Large intestine (tissue), 3 donors: ENCODE measurements around the gene SPSB4. TPM values are rescaled to one million over a fixed set of nuclear protein-coding genes. Genes with fewer than 3 reads are reported as not detected.

Source experiments
- DNase-seq, 2 donors: peaks; one replicate each; pipeline versions ENCODE4 v3.0.0 to v3.0.0-alpha.2; 2013
- H3K27ac ChIP-seq: one replicate; pipeline ENCODE4 v1.5.1; 2013; ENCODE audit warnings: low read length
- H3K27me3 ChIP-seq: 2 replicates; pipeline ENCODE4 v1.6.1; 2013; ENCODE audit warnings: low read length; ENCODE audit not compliant: control insufficient read depth, insufficient read depth
- H3K36me3 ChIP-seq: 2 replicates; pipeline ENCODE4 v1.6.1; 2013; ENCODE audit warnings: low read length; ENCODE audit not compliant: control insufficient read depth, insufficient read depth
- H3K4me1 ChIP-seq: one replicate; pipeline ENCODE4 v1.6.1; 2013; ENCODE audit warnings: low read length; ENCODE audit not compliant: control insufficient read depth, insufficient read depth
- H3K4me3 ChIP-seq: one replicate; pipeline ENCODE4 v1.5.1; 2013; ENCODE audit warnings: low read length
- H3K9me3 ChIP-seq: one replicate; pipeline ENCODE4 v1.6.1; 2013; ENCODE audit warnings: mild to moderate bottlenecking, low read depth, low read length, moderate library complexity; ENCODE audit not compliant: control insufficient read depth
- WGBS: methylation state at CpG from one replicate; pipeline ENCODE4 v1.1.5; 2013; ENCODE audit warnings: low lambda C conversion rate; ENCODE audit not compliant: insufficient coverage; 5-methylcytosine and 5-hydroxymethylcytosine counted together
- polyA plus RNA-seq: library from polyadenylated mRNA; unstranded; fragments of 120-200 nt; gene quantifications from one replicate; pipeline ENCODE4 v1.2.1, GENCODE V29; 2013

SPSB4 gene
- polyA plus RNA-seq, 1 donor: 2.2 TPM

GRCh38 chr3:141094790-141095545, 43.8 kb downstream of the SPSB4 start:
- peak; percentile 63 to 68 for DNase-seq
- H3K27me3 ChIP-seq: no peaks in the 10 kb centered on the region
- no peak overlapping the region for H3K4me3 ChIP-seq
- peak overlapping the region; percentile 62 for H3K27ac ChIP-seq
- H3K36me3 ChIP-seq: no peaks in the 10 kb centered on the region
- H3K9me3 ChIP-seq: peaks cover 2% of the 10 kb centered on the region
- peaks cover 4% of the 10 kb centered on the region for H3K4me1 ChIP-seq
- WGBS: no CpG with 5 or more reads among the region's 23 CpGs

GRCh38 chr3:141095546-141095937, 44.4 kb downstream of the SPSB4 start:
- H3K4me3 ChIP-seq: no peak overlapping the region
- no peaks in the 10 kb centered on the region for H3K36me3 ChIP-seq
- WGBS: no CpG with 5 or more reads among the region's 1 CpG
- H3K4me1 ChIP-seq: peaks cover 4% of the 10 kb centered on the region
- no peaks in the 10 kb centered on the region for H3K27me3 ChIP-seq
- peaks cover 2% of the 10 kb centered on the region for H3K9me3 ChIP-seq
- peak overlapping the region; percentile 61 for H3K27ac ChIP-seq
- DNase-seq: no peak

GRCh38 chr3:141096164-141096563, 45.0 kb downstream of the SPSB4 start:
- Histone ChIP-seq H3K4me3 (no peak overlapping the region), H3K36me3 (no peaks in the 10 kb centered on the region), H3K9me3 (peaks cover 2% of the 10 kb centered on the region), H3K27ac (no peak overlapping the region), H3K27me3 (no peaks in the 10 kb centered on the region), H3K4me1 (peaks cover 4% of the 10 kb centered on the region)
- DNase-seq: no peak
- WGBS: no CpG with 5 or more reads among the region's 1 CpG

GRCh38 chr3:141096981-141097380, 45.8 kb downstream of the SPSB4 start:
- Histone ChIP-seq H3K27ac (no peak overlapping the region), H3K9me3 (peaks cover 2% of the 10 kb centered on the region), H3K4me3 (no peak overlapping the region), H3K4me1 (peaks cover 4% of the 10 kb centered on the region), H3K27me3 (no peaks in the 10 kb centered on the region), H3K36me3 (no peaks in the 10 kb centered on the region)
- no peak for DNase-seq
- WGBS: 100% methylated on average over 1 of the region's 3 CpGs

GRCh38 chr3:141100112-141100511, 49.0 kb downstream of the SPSB4 start:
- H3K4me3 ChIP-seq: no peak overlapping the region
- peaks cover 4% of the 10 kb centered on the region for H3K4me1 ChIP-seq
- H3K27ac ChIP-seq: no peak overlapping the region
- H3K9me3 ChIP-seq: peaks cover 2% of the 10 kb centered on the region
- H3K27me3 ChIP-seq: no peaks in the 10 kb centered on the region
- no CpG with 5 or more reads among the region's 3 CpGs for WGBS
- DNase-seq: no peak
- no peaks in the 10 kb centered on the region for H3K36me3 ChIP-seq

- H3K27ac ChIP-seq: no peak overlapping the region
- no peak for DNase-seq
- WGBS: no CpG with 5 or more reads among the region's 8 CpGs
- no peaks in the 10 kb centered on the region for H3K36me3 ChIP-seq
- no peaks in the 10 kb centered on the region for H3K4me1 ChIP-seq
- H3K9me3 ChIP-seq: peaks cover 2% of the 10 kb centered on the region
- H3K4me3 ChIP-seq: no peak overlapping the region
- H3K27me3 ChIP-seq: no peaks in the 10 kb centered on the region
Observed at GRCh38 chr3:141100531-141101320, 49.6 kb downstream of the SPSB4 start.

- H3K27ac ChIP-seq: no peak overlapping the region
- no peaks in the 10 kb centered on the region for H3K4me1 ChIP-seq
- H3K27me3 ChIP-seq: no peaks in the 10 kb centered on the region
- no peak overlapping the region for H3K4me3 ChIP-seq
- no peaks in the 10 kb centered on the region for H3K36me3 ChIP-seq
- 100% methylated on average over 1 of the region's 1 CpG for WGBS
- H3K9me3 ChIP-seq: peaks cover 2% of the 10 kb centered on the region
- no peak for DNase-seq
Observed at GRCh38 chr3:141102372-141102771, 51.2 kb downstream of the SPSB4 start.

GRCh38 chr3:141103067-141103466, 51.9 kb downstream of the SPSB4 start:
- no peak for DNase-seq
- H3K4me3 ChIP-seq: no peak overlapping the region
- no peaks in the 10 kb centered on the region for H3K27me3 ChIP-seq
- no peaks in the 10 kb centered on the region for H3K4me1 ChIP-seq
- no CpG with 5 or more reads among the region's 2 CpGs for WGBS
- peaks cover 2% of the 10 kb centered on the region for H3K9me3 ChIP-seq
- H3K36me3 ChIP-seq: no peaks in the 10 kb centered on the region
- H3K27ac ChIP-seq: no peak overlapping the region

- Histone ChIP-seq H3K9me3 (peaks cover 2% of the 10 kb centered on the region), H3K36me3 (no peaks in the 10 kb centered on the region), H3K4me3 (no peak overlapping the region), H3K4me1 (no peaks in the 10 kb centered on the region), H3K27ac (no peak overlapping the region), H3K27me3 (no peaks in the 10 kb centered on the region)
- DNase-seq: no peak
- no CpG with 5 or more reads among the region's 4 CpGs for WGBS
Observed at GRCh38 chr3:141103503-141103902, 52.4 kb downstream of the SPSB4 start.

GRCh38 chr3:141104151-141104821, 53.1 kb downstream of the SPSB4 start:
- Histone ChIP-seq H3K27ac (no peak overlapping the region), H3K9me3 (no peaks in the 10 kb centered on the region), H3K4me1 (no peaks in the 10 kb centered on the region), H3K36me3 (no peaks in the 10 kb centered on the region), H3K27me3 (no peaks in the 10 kb centered on the region), H3K4me3 (no peak overlapping the region)
- DNase-seq: no peak
- WGBS: no CpG with 5 or more reads among the region's 12 CpGs
